Measurements from ENCODE around the gene CCDC51. TPM values are rescaled to one million over a fixed set of nuclear protein-coding genes. Genes with fewer than 3 reads are reported as not detected.

Gene CCDC51
- total RNA-seq, 1 donor from 2014 or later = 39.2 TPM

DNA sequence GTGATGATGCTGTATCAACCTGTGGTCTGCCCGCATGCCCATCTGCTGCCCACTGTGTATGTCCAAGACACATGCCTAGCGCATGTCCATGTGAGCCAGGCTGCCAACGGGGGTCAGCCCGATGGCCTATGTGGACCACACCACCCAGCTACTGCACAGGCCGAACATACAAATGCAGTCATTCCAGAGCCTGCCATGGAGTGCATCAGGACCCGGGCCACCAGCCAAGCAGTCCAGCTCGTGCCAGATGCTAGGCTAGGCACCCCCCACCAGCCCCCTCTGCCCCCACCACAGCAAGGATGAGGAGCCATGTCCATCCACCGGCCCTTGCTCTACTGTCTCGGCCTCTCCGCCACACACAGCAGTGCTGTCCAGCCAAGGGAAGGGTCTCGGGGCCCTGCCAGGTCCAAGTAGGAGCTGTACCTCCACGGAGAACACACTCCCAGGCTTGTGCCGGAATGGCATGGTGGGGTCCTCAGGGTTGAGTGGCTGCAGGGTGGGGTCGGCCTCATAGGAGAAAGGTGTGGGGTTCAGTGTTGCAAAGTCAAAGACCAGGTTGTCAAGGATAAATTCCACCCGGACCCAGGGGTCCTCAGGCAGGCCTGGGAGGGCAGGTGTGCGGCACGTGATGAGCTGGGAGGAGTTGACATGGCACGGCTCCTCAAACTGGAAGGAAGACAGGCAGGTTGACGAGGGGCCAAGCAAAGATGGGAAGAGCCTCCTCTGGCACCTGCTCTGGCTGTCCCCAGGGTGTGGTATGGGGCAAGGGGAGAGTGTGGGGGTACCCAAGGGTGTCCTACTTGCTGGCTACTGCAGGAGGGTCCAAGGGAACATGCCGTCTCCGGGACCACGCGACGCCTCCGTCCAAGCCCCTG, 25.3 kb downstream of the CCDC51 start:
- no peak overlapping the region for H3K4me3 ChIP-seq (ENCODE audit: low read depth, low read length)
- TF ChIP-seq, protein P1, sequence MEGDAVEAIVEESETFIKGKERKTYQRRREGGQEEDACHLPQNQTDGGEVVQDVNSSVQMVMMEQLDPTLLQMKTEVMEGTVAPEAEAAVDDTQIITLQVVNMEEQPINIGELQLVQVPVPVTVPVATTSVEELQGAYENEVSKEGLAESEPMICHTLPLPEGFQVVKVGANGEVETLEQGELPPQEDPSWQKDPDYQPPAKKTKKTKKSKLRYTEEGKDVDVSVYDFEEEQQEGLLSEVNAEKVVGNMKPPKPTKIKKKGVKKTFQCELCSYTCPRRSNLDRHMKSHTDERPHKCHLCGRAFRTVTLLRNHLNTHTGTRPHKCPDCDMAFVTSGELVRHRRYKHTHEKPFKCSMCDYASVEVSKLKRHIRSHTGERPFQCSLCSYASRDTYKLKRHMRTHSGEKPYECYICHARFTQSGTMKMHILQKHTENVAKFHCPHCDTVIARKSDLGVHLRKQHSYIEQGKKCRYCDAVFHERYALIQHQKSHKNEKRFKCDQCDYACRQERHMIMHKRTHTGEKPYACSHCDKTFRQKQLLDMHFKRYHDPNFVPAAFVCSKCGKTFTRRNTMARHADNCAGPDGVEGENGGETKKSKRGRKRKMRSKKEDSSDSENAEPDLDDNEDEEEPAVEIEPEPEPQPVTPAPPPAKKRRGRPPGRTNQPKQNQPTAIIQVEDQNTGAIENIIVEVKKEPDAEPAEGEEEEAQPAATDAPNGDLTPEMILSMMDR (IDR thresholded peaks at IDR 0.05; ENCODE audit: insufficient read depth, low read length, poor library complexity, severe bottlenecking) = no peak
- H3K36me3 ChIP-seq (ENCODE audit: control insufficient read depth, insufficient read depth, low read length) = peaks cover 11% of the 10 kb centered on the region
- DNase-seq (ENCODE audit: low read depth) = no peak
- no peaks in the 10 kb centered on the region for H3K27me3 ChIP-seq (ENCODE audit: control insufficient read depth, insufficient read depth, low read length)

DNA sequence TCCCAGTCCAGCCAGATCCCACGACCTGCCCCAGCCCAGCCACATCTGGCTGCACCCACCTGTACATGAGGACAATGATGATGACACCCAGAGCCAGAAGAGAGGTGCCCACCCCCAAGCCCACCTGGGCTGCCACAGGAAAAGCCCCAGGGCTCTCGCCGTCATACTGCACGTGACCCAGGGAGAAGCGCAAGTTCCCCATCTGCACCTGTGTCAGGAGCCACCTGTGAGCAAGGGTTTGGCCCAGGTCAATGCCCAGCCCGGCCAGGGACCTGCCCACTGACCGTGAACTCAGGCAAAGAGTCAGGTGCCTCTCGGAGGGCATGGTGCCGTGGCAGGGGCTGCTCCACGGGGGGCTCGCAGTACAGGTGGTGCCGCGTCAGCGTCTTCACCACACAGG, 26.3 kb downstream of the CCDC51 start:
- DNase-seq (ENCODE audit: low read depth) = no peak
- Histone ChIP-seq H3K36me3 (ENCODE audit: control insufficient read depth, insufficient read depth, low read length) (peaks cover 15% of the 10 kb centered on the region), H3K27me3 (ENCODE audit: control insufficient read depth, insufficient read depth, low read length) (no peaks in the 10 kb centered on the region), H3K4me3 (ENCODE audit: low read depth, low read length) (no peak overlapping the region)
- TF ChIP-seq, protein P1 (IDR thresholded peaks at IDR 0.05; ENCODE audit: insufficient read depth, low read length, poor library complexity, severe bottlenecking) = no peak

DNA sequence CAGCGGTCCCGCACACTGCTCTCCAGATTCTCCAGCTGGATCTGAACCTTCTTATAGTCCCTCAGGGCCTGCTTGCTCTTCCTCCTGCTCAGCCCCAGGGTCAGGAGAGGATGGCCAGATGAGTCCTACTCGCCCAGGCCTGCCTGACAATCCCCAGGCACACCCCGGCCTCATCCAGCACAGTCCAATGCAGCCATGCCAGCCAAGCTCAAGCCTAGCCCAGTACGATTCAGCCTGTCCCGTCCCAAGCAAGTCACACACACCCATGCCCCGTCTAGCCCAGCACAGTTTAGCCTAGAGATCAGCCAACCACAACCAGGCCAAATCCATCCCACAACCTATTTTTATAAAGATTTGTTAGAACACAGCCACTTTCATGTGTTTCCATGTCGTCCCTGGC, 26.8 kb downstream of the CCDC51 start:
- H3K36me3 ChIP-seq (ENCODE audit: control insufficient read depth, insufficient read depth, low read length) = peaks cover 14% of the 10 kb centered on the region

DNA sequence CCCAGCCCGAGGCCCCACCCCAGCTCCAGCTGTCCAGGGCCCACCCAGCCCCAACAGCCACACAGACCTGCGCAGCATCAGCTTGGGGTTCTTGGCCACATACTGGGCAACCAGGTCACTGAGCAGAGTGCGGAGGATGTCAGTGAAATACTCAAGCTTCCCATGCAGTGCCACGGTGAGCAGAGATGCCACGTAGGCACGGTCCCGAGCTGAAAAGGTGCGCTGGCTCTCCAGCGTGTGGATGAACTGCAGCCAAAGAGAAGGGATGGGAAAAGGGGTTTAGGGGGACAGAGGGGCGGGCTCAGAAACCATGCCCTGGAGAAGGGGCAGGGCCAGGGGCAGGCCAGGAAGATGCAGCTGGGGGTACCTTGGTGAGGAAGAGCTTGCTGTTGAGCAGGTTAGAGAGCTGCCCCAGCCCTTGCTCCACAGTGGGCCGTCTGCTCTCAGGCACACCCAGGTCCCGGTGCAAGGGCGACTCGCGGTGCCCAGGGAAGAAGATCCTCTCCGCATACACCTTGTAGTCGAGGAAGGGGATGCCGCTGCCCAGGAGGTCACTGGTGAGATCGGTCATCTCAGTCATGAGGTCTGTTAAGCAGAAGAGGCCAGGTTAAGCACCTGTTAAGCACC, 27.4 kb downstream of the CCDC51 start:
- Histone ChIP-seq H3K4me3 (ENCODE audit: low read depth, low read length) (no peak overlapping the region), H3K27me3 (ENCODE audit: control insufficient read depth, insufficient read depth, low read length) (no peaks in the 10 kb centered on the region), H3K36me3 (ENCODE audit: control insufficient read depth, insufficient read depth, low read length) (peaks cover 12% of the 10 kb centered on the region)
- TF ChIP-seq, protein P1 (IDR thresholded peaks at IDR 0.05; ENCODE audit: insufficient read depth, low read length, poor library complexity, severe bottlenecking) = no peak
- DNase-seq (ENCODE audit: low read depth) = no peak

More for the DNA sequence above, 26.8 kb downstream of the CCDC51 start:
- TF ChIP-seq, protein P1 (IDR thresholded peaks at IDR 0.05; ENCODE audit: insufficient read depth, low read length, poor library complexity, severe bottlenecking) = no peak
- no peak overlapping the region for H3K4me3 ChIP-seq (ENCODE audit: low read depth, low read length)
- no peaks in the 10 kb centered on the region for H3K27me3 ChIP-seq (ENCODE audit: control insufficient read depth, insufficient read depth, low read length)
- no peak for DNase-seq (ENCODE audit: low read depth)

DNA sequence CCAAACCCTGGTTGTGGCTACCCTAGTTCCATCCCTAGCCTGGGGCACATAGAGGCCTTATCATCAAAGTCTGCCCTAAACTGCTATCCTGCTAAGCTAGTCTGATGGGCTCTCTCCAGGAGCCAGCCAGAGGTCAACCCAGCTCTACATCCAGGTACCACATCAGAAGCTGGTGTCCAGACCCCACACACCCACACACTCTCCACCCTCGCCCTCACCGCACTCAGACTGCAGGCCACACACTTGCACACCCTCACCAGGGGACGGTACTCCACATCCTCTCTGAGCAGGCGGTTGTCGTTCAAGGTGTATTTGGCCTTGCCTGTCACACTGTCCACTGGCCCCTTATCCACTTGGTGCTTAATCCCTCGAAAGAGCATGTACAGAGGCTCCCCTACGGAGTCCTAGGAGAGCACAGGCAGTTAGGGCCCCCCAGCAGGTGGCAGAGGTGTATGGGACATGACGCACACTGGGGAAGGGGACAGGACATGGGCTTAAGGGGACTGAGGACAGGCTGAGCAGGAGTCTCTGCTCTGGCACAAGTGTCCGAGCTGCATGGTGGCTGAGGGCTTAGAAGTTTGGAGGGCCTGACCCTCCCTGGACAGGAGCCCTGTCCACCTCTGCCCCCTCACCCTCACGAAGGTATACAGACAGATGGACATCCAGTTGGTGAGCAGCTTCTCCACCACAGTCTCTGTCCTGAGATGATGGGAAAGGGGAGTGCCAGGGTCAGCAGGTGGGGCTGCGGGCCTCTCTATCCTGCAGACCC, 28.1 kb downstream of the CCDC51 start:
- peaks cover 14% of the 10 kb centered on the region for H3K36me3 ChIP-seq (ENCODE audit: control insufficient read depth, insufficient read depth, low read length)
- H3K27me3 ChIP-seq (ENCODE audit: control insufficient read depth, insufficient read depth, low read length) = no peaks in the 10 kb centered on the region
- TF ChIP-seq, protein P1 (IDR thresholded peaks at IDR 0.05; ENCODE audit: insufficient read depth, low read length, poor library complexity, severe bottlenecking) = no peak
- no peak for DNase-seq (ENCODE audit: low read depth)
- no peak overlapping the region for H3K4me3 ChIP-seq (ENCODE audit: low read depth, low read length)

Measured in kidney epithelial cell (primary cell).